Measurements from ENCODE around the gene ATP4B. TPM values are rescaled to one million over a fixed set of nuclear protein-coding genes. Genes with fewer than 3 reads are reported as not detected.

ATP4B gene
- total RNA-seq, 1 donor from 2014 or later: not detected

GRCh38 chr13:113643593-113643992 lies 14.4 kb downstream of the ATP4B start:
- H3K36me3 Mint-ChIP-seq (ENCODE audit: low read depth): peaks cover 58% of the 10 kb centered on the region
- H3K27me3 Mint-ChIP-seq (ENCODE audit: low read depth): no peaks in the 10 kb centered on the region
- no peaks in the 10 kb centered on the region for H3K4me1 Mint-ChIP-seq
- H3K27ac Mint-ChIP-seq (ENCODE audit: unreplicated experiment): no peak overlapping the region
- H3K9me3 Mint-ChIP-seq: no peaks in the 10 kb centered on the region
- H3K4me3 Mint-ChIP-seq: no peak overlapping the region
- no peak for DNase-seq (ENCODE audit: low read depth, low spot score)
- TF ChIP-seq CTCF (conservative IDR thresholded peaks at IDR 0.05): no peak

GRCh38 chr13:113642563-113642962 lies 15.4 kb downstream of the ATP4B start:
- no peak for DNase-seq (ENCODE audit: low read depth, low spot score)
- H3K36me3 Mint-ChIP-seq (ENCODE audit: low read depth): peaks cover 56% of the 10 kb centered on the region
- H3K27ac Mint-ChIP-seq (ENCODE audit: unreplicated experiment): no peak overlapping the region
- H3K27me3 Mint-ChIP-seq (ENCODE audit: low read depth): no peaks in the 10 kb centered on the region
- H3K9me3 Mint-ChIP-seq: no peaks in the 10 kb centered on the region
- no peaks in the 10 kb centered on the region for H3K4me1 Mint-ChIP-seq
- TF ChIP-seq CTCF (conservative IDR thresholded peaks at IDR 0.05): no peak
- no peak overlapping the region for H3K4me3 Mint-ChIP-seq

GRCh38 chr13:113641426-113641825 lies 16.6 kb downstream of the ATP4B start:
- Mint-ChIP-seq H3K27ac (ENCODE audit: unreplicated experiment) (no peak overlapping the region), H3K27me3 (ENCODE audit: low read depth) (no peaks in the 10 kb centered on the region), H3K4me3 (no peak overlapping the region), H3K36me3 (ENCODE audit: low read depth) (peaks cover 57% of the 10 kb centered on the region), H3K9me3 (no peaks in the 10 kb centered on the region), H3K4me1 (no peaks in the 10 kb centered on the region)
- TF ChIP-seq CTCF (conservative IDR thresholded peaks at IDR 0.05): no peak
- no peak for DNase-seq (ENCODE audit: low read depth, low spot score)

- H3K9me3 Mint-ChIP-seq: no peaks in the 10 kb centered on the region
- H3K4me3 Mint-ChIP-seq: no peak overlapping the region
- H3K27me3 Mint-ChIP-seq (ENCODE audit: low read depth): no peaks in the 10 kb centered on the region
- no peak for TF ChIP-seq CTCF (conservative IDR thresholded peaks at IDR 0.05)
- H3K27ac Mint-ChIP-seq (ENCODE audit: unreplicated experiment): no peak overlapping the region
- DNase-seq (ENCODE audit: low read depth, low spot score): no peak
- peaks cover 51% of the 10 kb centered on the region for H3K36me3 Mint-ChIP-seq (ENCODE audit: low read depth)
- no peaks in the 10 kb centered on the region for H3K4me1 Mint-ChIP-seq
Observed at GRCh38 chr13:113639616-113640262, 18.3 kb downstream of the ATP4B start.

- Mint-ChIP-seq H3K27ac (ENCODE audit: unreplicated experiment) (no peak overlapping the region), H3K36me3 (ENCODE audit: low read depth) (peaks cover 56% of the 10 kb centered on the region), H3K9me3 (no peaks in the 10 kb centered on the region), H3K4me3 (peak overlapping the region; percentile 8), H3K27me3 (ENCODE audit: low read depth) (no peaks in the 10 kb centered on the region), H3K4me1 (no peaks in the 10 kb centered on the region)
- no peak for DNase-seq (ENCODE audit: low read depth, low spot score)
- no peak for TF ChIP-seq CTCF (conservative IDR thresholded peaks at IDR 0.05)
Observed at GRCh38 chr13:113638806-113639205, 19.2 kb downstream of the ATP4B start.

Measured in neural crest cell (in vitro differentiated cells).